Esophagus squamous epithelium (tissue), 5 donors: Measurements from ENCODE around the gene OCA2. TPM values are rescaled to one million over a fixed set of nuclear protein-coding genes. Genes with fewer than 3 reads are reported as not detected.

Experiments used
- DNase-seq: peaks from one replicate; lab custom pipeline; 2025; lab: John Stamatoyannopoulos, UW
- H3K27ac ChIP-seq, 4 donors: fragments of 200-600 bp; sonication (generic); one replicate each; pipeline ENCODE4 v1.5.1; 2016 to 2019; ENCODE audit warnings: mild to moderate bottlenecking in 1 of 4
- H3K27me3 ChIP-seq, 4 donors: fragments of 200-600 bp; sonication (generic); 1 replicate in 3 of 4; 2 replicates in 1 of 4; pipeline versions ENCODE4 v1.5.1 to v1.6.0; 2017 to 2021; ENCODE audit warnings: antibody characterized with exemption in 1 of 4
- H3K36me3 ChIP-seq, 3 donors: fragments of 200-600 bp; sonication (generic); one replicate each; pipeline ENCODE4 v1.5.1; 2016 to 2019
- H3K4me1 ChIP-seq, 3 donors: fragments of 200-600 bp; sonication (generic); one replicate each; pipeline ENCODE4 v1.5.1; 2017 to 2019
- H3K4me3 ChIP-seq, 4 donors: fragments of 200-600 bp; sonication (generic); 1 replicate in 3 of 4; 2 replicates in 1 of 4; pipeline ENCODE4 v1.5.1; 2016 to 2019; ENCODE audit warnings: mild to moderate bottlenecking in 2 of 4, moderate library complexity in 1 of 4
- H3K9me3 ChIP-seq, 3 donors: fragments of 200-600 bp; sonication (generic); one replicate each; pipeline ENCODE4 v1.5.1; 2016 to 2019
- POLR2A ChIP-seq, 4 donors: fragments of 450-650 bp; IDR thresholded peaks; one replicate each; pipeline ENCODE4 v1.6.1; 2017; ENCODE audit warnings: antibody characterized with exemption in 4 of 4, mild to moderate bottlenecking in 4 of 4, moderate library complexity in 3 of 4
- WGBS, 2 donors: methylation state at CpG; one replicate each; pipeline ENCODE4 v1.1.5; 2018; 5-methylcytosine and 5-hydroxymethylcytosine counted together
- intact Hi-C: fragments of 100-400 bp; cut with DNase I; formaldehyde crosslinking; loops from one replicate; pipeline ENCODE4 v1.15.0; 2022
- total RNA-seq, 4 donors: library from RNA; depleted of rRNA; stranded (reverse); fragments of >200 nt; gene quantifications; one replicate each; pipeline ENCODE4 v1.1.0, GENCODE V29; 2016
- TF ChIP-seq, protein P1 (sequence below), 6 experiments: fragments of 450-650 bp in 4 of 6; fragments of 200-600 bp in 2 of 6; sonication (generic) in 2 of 6; IDR thresholded peaks; one replicate each; pipeline ENCODE4 v1.5.1; 2016 to 2019; ENCODE audit warnings: antibody characterized with exemption in 6 of 6, mild to moderate bottlenecking in 4 of 6, moderate library complexity in 4 of 6
- donor health status: DM: yes; HTN: yes; CAD: no.

The OCA2 gene
- total RNA-seq, 4 donors from 2014 or later: 1.7 to 5.5 (median 4.6) TPM

DNA sequence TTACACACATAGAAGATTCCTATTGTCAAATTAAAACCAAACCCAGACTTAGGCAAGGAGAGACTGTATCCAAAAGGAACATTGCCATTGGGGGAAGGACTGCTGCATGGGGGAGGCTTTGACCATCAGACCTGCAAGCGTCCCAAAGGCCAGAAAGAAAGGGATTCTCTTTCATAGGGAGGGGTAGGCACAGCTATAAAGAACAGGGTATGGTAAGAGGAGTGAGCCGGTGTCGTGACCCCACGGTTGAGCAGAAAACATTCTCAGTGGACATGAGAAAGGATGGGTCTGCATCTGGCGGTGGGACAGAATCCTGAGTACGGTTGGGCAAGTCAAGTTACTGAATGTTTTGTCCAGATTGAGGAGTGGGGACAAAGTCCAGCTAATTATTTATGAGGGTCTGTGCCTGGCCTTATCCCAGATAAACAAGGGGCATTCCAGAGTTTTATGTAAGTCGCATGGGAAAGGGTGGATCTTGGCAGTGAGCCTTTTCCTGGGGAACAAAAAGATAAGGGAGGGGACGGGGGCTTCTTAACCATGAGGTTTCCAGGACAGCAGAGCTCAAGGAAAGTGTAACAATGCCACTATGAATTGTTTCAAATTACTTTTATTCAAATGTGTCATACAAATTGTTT lies 357.8 kb downstream of the OCA2 start:
- intact Hi-C loops: no loop called here
- Histone ChIP-seq H3K27ac (no peak overlapping the region), H3K27me3 (no peaks in the 10 kb centered on the region), H3K36me3 (no peaks in the 10 kb centered on the region), H3K4me3 (no peak overlapping the region), H3K4me1 (no peaks in the 10 kb centered on the region), H3K9me3 (no peaks in the 10 kb centered on the region)
- no peak for TF ChIP-seq POLR2A (IDR thresholded peaks at IDR 0.05)
- WGBS, 2 donors: 66 to 69% methylated on average over 8 of the region's 8 CpGs
- DNase-seq: no peak

DNA sequence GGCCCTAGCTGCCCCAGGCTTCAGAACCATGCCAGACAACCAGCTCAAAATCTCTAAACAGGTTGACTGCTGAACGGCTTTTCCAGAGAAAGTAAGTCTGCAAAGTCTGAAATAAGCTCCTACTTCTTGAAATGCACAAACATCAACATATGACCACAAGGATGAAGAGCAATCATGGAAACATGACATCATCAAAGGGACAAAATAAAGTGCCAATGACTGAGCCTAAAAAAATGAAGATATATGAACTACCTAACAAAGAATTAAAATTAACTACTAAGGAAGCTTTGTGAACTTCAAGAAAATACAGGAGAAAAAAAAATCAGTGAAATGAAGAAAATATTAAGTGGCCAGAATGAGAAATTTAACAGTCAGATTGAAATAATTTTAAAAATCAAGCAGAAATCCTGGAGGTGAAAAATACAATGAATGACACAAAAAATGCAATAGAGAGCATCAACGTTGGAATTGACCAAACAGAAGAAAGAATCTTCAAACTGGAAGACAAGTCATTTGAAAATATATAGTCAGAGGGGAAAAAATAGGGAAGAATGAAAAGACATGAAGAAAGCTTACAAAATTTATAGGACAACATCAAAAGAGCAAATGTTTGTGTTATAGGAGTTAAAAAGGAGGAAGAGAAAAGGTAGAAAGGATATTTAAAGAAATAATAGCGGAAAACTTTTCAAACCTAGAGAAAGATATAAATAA lies 364.2 kb downstream of the OCA2 start:
- H3K4me3 ChIP-seq: no peak overlapping the region
- H3K9me3 ChIP-seq: peaks cover 0 to 11% (median 6%) of the 10 kb centered on the region in 3 donors
- intact Hi-C loops: no loop called here
- 81 to 84% methylated on average over 3 of the region's 3 CpGs for WGBS, 2 donors
- H3K4me1 ChIP-seq: no peaks in the 10 kb centered on the region
- H3K27ac ChIP-seq: no peak overlapping the region
- TF ChIP-seq, protein P1, sequence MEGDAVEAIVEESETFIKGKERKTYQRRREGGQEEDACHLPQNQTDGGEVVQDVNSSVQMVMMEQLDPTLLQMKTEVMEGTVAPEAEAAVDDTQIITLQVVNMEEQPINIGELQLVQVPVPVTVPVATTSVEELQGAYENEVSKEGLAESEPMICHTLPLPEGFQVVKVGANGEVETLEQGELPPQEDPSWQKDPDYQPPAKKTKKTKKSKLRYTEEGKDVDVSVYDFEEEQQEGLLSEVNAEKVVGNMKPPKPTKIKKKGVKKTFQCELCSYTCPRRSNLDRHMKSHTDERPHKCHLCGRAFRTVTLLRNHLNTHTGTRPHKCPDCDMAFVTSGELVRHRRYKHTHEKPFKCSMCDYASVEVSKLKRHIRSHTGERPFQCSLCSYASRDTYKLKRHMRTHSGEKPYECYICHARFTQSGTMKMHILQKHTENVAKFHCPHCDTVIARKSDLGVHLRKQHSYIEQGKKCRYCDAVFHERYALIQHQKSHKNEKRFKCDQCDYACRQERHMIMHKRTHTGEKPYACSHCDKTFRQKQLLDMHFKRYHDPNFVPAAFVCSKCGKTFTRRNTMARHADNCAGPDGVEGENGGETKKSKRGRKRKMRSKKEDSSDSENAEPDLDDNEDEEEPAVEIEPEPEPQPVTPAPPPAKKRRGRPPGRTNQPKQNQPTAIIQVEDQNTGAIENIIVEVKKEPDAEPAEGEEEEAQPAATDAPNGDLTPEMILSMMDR (IDR thresholded peaks at IDR 0.05): no peak
- TF ChIP-seq POLR2A (IDR thresholded peaks at IDR 0.05): no peak
- H3K27me3 ChIP-seq: no peaks in the 10 kb centered on the region
- DNase-seq: no peak
- no peaks in the 10 kb centered on the region for H3K36me3 ChIP-seq

DNA sequence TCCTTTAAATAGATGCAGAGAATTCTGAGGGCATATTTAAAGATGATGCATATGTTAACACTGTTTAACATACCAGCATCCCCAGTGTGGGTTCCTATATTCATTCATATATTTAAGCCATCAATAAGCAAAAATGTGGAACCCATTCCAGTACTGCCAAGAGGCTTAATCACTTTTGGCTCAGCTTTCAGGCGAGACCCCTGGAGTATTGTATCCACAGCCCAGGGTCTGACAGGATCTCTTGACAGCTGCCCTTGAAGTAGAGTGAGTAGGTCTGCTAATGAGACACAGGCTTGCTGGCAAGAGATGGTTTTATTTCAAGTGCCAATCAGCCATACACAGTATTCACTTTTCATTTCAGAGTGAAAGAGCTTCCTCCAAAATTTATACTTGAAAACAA lies 367.3 kb downstream of the OCA2 start:
- no peak for DNase-seq
- Histone ChIP-seq H3K4me3 (no peak overlapping the region), H3K27me3 (no peaks in the 10 kb centered on the region), H3K27ac (no peak overlapping the region), H3K9me3 (peaks cover 0 to 11% (median 6%) of the 10 kb centered on the region in 3 donors), H3K36me3 (no peaks in the 10 kb centered on the region), H3K4me1 (no peaks in the 10 kb centered on the region)
- intact Hi-C loops: no loop called here
- WGBS, 2 donors: 30 to 71% methylated on average over 1 of the region's 1 CpG
- no peak for TF ChIP-seq POLR2A (IDR thresholded peaks at IDR 0.05)
- TF ChIP-seq, protein P1 (IDR thresholded peaks at IDR 0.05): no peak

DNA sequence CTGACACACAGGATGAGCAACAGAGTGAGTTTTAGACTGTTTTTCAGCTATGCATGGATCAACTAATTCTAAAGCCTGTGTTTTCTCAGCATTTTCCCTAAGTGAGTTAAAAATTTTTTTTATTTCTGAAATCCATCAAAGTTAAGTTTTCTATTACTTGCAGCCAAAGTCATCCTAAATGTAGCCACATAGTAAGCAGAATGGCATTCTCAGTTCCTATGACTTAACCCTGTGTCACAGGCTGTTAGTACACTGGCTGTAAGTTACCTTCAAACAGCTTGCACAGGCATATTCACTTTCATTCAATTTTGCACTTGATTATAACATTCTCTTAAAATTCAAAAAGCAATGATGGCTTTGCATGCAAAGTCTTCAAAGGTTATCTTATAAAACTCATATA lies 368.2 kb downstream of the OCA2 start:
- DNase-seq: no peak
- Histone ChIP-seq H3K9me3 (peaks cover 0 to 11% (median 6%) of the 10 kb centered on the region in 3 donors), H3K4me3 (no peak overlapping the region), H3K27me3 (no peaks in the 10 kb centered on the region), H3K4me1 (no peaks in the 10 kb centered on the region), H3K27ac (no peak overlapping the region), H3K36me3 (no peaks in the 10 kb centered on the region)
- intact Hi-C loops: no loop called here
- TF ChIP-seq, protein P1 (IDR thresholded peaks at IDR 0.05): no peak
- no peak for TF ChIP-seq POLR2A (IDR thresholded peaks at IDR 0.05)

DNA sequence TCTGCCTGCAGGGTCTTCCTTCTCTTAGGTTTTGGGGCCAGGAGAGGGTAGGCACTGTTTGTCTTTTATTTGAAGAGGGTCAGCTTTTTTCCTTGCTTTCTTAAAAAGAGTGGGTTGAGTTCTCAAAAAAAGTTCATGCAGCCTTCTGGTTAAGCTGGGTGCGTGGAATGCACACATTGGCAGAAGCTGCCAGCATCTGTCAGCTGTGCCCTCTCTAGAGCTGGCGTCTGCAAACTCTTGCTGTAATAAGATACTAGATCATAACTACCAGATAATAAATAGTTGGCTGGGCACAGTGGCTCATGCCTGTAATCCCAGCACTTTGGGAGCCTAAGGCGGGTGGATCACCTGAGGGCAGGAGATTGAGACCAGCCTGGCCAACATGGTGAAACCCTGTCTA lies 373.4 kb downstream of the OCA2 start:
- Histone ChIP-seq H3K9me3 (no peaks in the 10 kb centered on the region), H3K36me3 (no peaks in the 10 kb centered on the region), H3K27ac (no peak overlapping the region), H3K4me1 (no peaks in the 10 kb centered on the region), H3K27me3 (no peaks in the 10 kb centered on the region), H3K4me3 (no peak overlapping the region)
- intact Hi-C loops: no loop called here
- 64 to 82% methylated on average over 2 to 3 of the region's 3 CpGs for WGBS, 2 donors
- DNase-seq: no peak
- TF ChIP-seq, protein P1 (IDR thresholded peaks at IDR 0.05): no peak
- no peak for TF ChIP-seq POLR2A (IDR thresholded peaks at IDR 0.05)
